Aorta (tissue), 5 donors: ENCODE measurements around the gene FDX1. TPM values are rescaled to one million over a fixed set of nuclear protein-coding genes. Genes with fewer than 3 reads are reported as not detected.

Experiments
- ATAC-seq: fragments of 200-7000 bp; cut with Tn5 transposase; one replicate; pipeline ENCODE4 v1.9.1; 2022; ENCODE audit warnings: moderate library complexity; ENCODE audit not compliant: low FRiP score
- DNase-seq, 2 donors: peaks; one replicate each; pipeline ENCODE4 v3.0.0-alpha.2; 2020
- H3K27ac ChIP-seq, 2 donors: one replicate each; pipeline ENCODE4 v1.5.1; 2013; ENCODE audit warnings: low read length in 2 of 2, mild to moderate bottlenecking in 2 of 2, moderate library complexity in 2 of 2, control low read depth in 1 of 2, inconsistent platforms in 1 of 2, low read depth in 1 of 2
- H3K27me3 ChIP-seq, 2 donors: one replicate each; pipeline ENCODE4 v1.6.1; 2013; ENCODE audit warnings: control low read depth in 1 of 2, low read length in 1 of 2, mild to moderate bottlenecking in 1 of 2, moderate library complexity in 1 of 2; ENCODE audit not compliant: insufficient read depth in 2 of 2, control insufficient read depth in 1 of 2
- H3K36me3 ChIP-seq, 2 donors: one replicate each; pipeline ENCODE4 v1.6.1; 2013; ENCODE audit warnings: control low read depth in 1 of 2, low read length in 1 of 2, mild to moderate bottlenecking in 1 of 2; ENCODE audit not compliant: insufficient read depth in 2 of 2, control insufficient read depth in 1 of 2
- H3K4me1 ChIP-seq, 2 donors: one replicate each; pipeline ENCODE4 v1.6.1; 2013; ENCODE audit warnings: low read length in 2 of 2, control low read depth in 1 of 2, mild to moderate bottlenecking in 1 of 2, moderate library complexity in 1 of 2; ENCODE audit not compliant: insufficient read depth in 2 of 2, control insufficient read depth in 1 of 2
- H3K4me3 ChIP-seq, 2 donors: one replicate each; pipeline ENCODE4 v1.5.1; 2013; ENCODE audit warnings: low read length in 2 of 2, control low read depth in 1 of 2, mild to moderate bottlenecking in 1 of 2
- H3K9me3 ChIP-seq: one replicate; pipeline ENCODE4 v1.6.1; 2013; ENCODE audit warnings: mild to moderate bottlenecking, low read length; ENCODE audit not compliant: control insufficient read depth
- WGBS, 2 donors: extraction: QIAGEN DNeasy Blood & Tissue Kit; methylation state at CpG; one replicate each; pipeline ENCODE4 v1.1.7; 2013; 5-methylcytosine and 5-hydroxymethylcytosine counted together
- intact Hi-C, 2 donors: fragments of 100-400 bp; cut with DNase I; formaldehyde crosslinking; loops; one replicate each; pipeline versions ENCODE4 v1.14.2 to v1.15.0; 2022
- polyA plus RNA-seq, 2 donors: library from polyadenylated mRNA; stranded (reverse); fragments of 200-250 nt; gene quantifications; one replicate each; pipeline ENCODE4 v1.2.3, GENCODE V29; 2013
- total RNA-seq, 2 donors: library from RNA; stranded (reverse); fragmentation: NEBNext Ultra II Directional; extraction: Animal tissue kit (Norgen Biotek cat#: 25700); gene quantifications; one replicate each; pipeline ENCODE4 v1.2.1, GENCODE V29; 2021
- donor health status: healthy with polysubstance abuse.
- donor health status: Bipolar disorder and iron deficiency.
- donor health status: DM: no; HTN: no; CAD: no.
- donor health status: DM: no; HTN: no; CAD: no.
- donor health status: DM: yes; HTN: yes; CAD: no.

Gene FDX1
- total and polyA plus RNA-seq, 4 donors: 6.4 to 15.5 (median 8.4) TPM

DNA sequence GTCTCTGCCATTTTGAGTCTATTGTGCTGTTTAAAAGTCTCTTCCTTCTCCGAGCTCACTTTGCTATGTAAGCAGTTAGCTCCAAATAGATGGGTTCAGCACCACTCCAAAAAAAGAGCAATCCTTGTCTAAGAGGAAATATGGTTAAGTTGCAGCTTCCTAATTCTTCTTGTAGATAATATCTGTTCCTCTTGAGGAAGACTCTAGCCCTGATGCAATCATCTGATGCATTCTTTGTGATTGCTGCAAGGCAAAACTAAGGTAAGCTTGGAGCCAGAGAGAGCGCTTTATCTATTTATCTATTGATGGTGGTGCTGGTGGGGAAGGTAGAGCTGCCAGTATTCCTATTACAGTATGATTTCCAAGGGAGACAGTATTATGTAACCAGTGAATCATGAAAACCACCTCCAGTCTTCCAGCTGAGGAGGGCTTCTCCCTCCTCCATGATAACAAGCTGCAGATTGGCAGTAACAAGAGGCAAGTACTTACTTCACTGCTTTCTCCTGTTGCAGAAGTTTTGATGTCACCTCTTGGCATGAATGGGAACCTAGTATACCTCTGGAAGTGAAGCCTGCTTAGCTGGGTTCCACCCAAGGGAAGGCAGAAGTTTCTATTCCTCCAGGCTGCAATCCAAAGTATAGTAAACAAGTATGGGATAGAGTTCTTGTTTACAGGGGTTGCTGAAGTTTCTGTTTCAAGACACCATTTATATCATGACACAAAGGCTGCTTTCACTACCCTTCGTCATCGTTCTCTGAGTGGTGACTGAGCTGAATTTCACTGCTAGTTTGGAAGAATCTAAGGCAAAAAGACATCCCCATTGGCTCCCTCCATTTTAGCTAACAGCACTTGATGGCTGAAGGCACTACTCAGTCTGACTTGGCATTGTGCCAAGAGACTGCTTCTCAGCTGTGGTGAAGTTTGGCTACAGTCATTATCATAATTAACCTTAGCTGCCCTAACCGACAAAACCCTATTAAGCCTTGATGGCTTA is 49.7 kb downstream of the FDX1 start:
- intact Hi-C loops: no loop called here
- H3K36me3 ChIP-seq: no peaks in the 10 kb centered on the region
- peaks cover 2% of the 10 kb centered on the region for H3K9me3 ChIP-seq
- no peaks in the 10 kb centered on the region for H3K4me1 ChIP-seq
- 75 to 91% methylated on average over 5 of the region's 5 CpGs for WGBS, 2 donors
- ATAC-seq: no peak
- DNase-seq: no peak
- H3K4me3 ChIP-seq: no peak overlapping the region
- no peak overlapping the region for H3K27ac ChIP-seq
- no peaks in the 10 kb centered on the region for H3K27me3 ChIP-seq

- ATAC-seq: no peak
- DNase-seq: no peak
- H3K4me3 ChIP-seq: no peak overlapping the region
- H3K4me1 ChIP-seq: no peaks in the 10 kb centered on the region
- intact Hi-C loops: no loop called here
- H3K36me3 ChIP-seq: no peaks in the 10 kb centered on the region
- H3K27ac ChIP-seq: no peak overlapping the region
- H3K27me3 ChIP-seq: no peaks in the 10 kb centered on the region
- peaks cover 2% of the 10 kb centered on the region for H3K9me3 ChIP-seq
- 93 to 94% methylated on average over 5 of the region's 5 CpGs for WGBS, 2 donors
Observed at GRCh38 chr11:110481523-110481922, 51.8 kb downstream of the FDX1 start.

GRCh38 chr11:110486156-110486555 is 56.4 kb downstream of the FDX1 start:
- H3K9me3 ChIP-seq: peaks cover 2% of the 10 kb centered on the region
- no peaks in the 10 kb centered on the region for H3K4me1 ChIP-seq
- intact Hi-C loops: no loop called here
- no peak overlapping the region for H3K27ac ChIP-seq
- DNase-seq (no peak), ATAC-seq (no peak)
- 79 to 80% methylated on average over 4 of the region's 4 CpGs for WGBS, 2 donors
- H3K27me3 ChIP-seq: no peaks in the 10 kb centered on the region
- no peak overlapping the region for H3K4me3 ChIP-seq
- H3K36me3 ChIP-seq: no peaks in the 10 kb centered on the region

- DNase-seq: no peak
- H3K4me3 ChIP-seq: no peak overlapping the region
- intact Hi-C loops: no loop called here
- no peaks in the 10 kb centered on the region for H3K27me3 ChIP-seq
- H3K9me3 ChIP-seq: no peaks in the 10 kb centered on the region
- ATAC-seq: no peak
- 67 to 96% methylated on average over 2 of the region's 2 CpGs for WGBS, 2 donors
- H3K36me3 ChIP-seq: no peaks in the 10 kb centered on the region
- H3K27ac ChIP-seq: no peak overlapping the region
- no peaks in the 10 kb centered on the region for H3K4me1 ChIP-seq
Observed at GRCh38 chr11:110488446-110488845, 58.7 kb downstream of the FDX1 start.

GRCh38 chr11:110490886-110491285 is 61.1 kb downstream of the FDX1 start:
- 85 to 88% methylated on average over 1 of the region's 1 CpG for WGBS, 2 donors
- intact Hi-C loops: no loop called here
- DNase-seq (no peak), ATAC-seq (peak; percentile 71)
- Histone ChIP-seq H3K27ac (no peak overlapping the region), H3K4me1 (no peaks in the 10 kb centered on the region), H3K27me3 (no peaks in the 10 kb centered on the region), H3K4me3 (no peak overlapping the region), H3K36me3 (no peaks in the 10 kb centered on the region), H3K9me3 (no peaks in the 10 kb centered on the region)

- DNase-seq (no peak), ATAC-seq (peak; percentile 26)
- no peaks in the 10 kb centered on the region for H3K27me3 ChIP-seq
- intact Hi-C loops: no loop called here
- no peak overlapping the region for H3K27ac ChIP-seq
- H3K4me3 ChIP-seq: no peak overlapping the region
- no peaks in the 10 kb centered on the region for H3K36me3 ChIP-seq
- no peaks in the 10 kb centered on the region for H3K4me1 ChIP-seq
- no peaks in the 10 kb centered on the region for H3K9me3 ChIP-seq
- WGBS, 2 donors: 27 to 39% methylated on average over 7 of the region's 7 CpGs
Observed at GRCh38 chr11:110491577-110492320, 62.0 kb downstream of the FDX1 start.

GRCh38 chr11:110492321-110492685 is 62.6 kb downstream of the FDX1 start:
- no peaks in the 10 kb centered on the region for H3K27me3 ChIP-seq
- no peaks in the 10 kb centered on the region for H3K9me3 ChIP-seq
- intact Hi-C loops: no loop called here
- 87 to 91% methylated on average over 1 of the region's 1 CpG for WGBS, 2 donors
- no peak overlapping the region for H3K27ac ChIP-seq
- H3K4me3 ChIP-seq: no peak overlapping the region
- DNase-seq (no peak), ATAC-seq (peak; percentile 30)
- H3K4me1 ChIP-seq: no peaks in the 10 kb centered on the region
- no peaks in the 10 kb centered on the region for H3K36me3 ChIP-seq

- Histone ChIP-seq H3K4me1 (no peaks in the 10 kb centered on the region), H3K27me3 (no peaks in the 10 kb centered on the region), H3K36me3 (no peaks in the 10 kb centered on the region), H3K27ac (no peak overlapping the region), H3K9me3 (no peaks in the 10 kb centered on the region), H3K4me3 (no peak overlapping the region)
- WGBS, 2 donors: 94 to 98% methylated on average over 2 of the region's 2 CpGs
- no peak for ATAC-seq
- DNase-seq: no peak
- intact Hi-C loops: no loop called here
Observed at GRCh38 chr11:110493346-110493745, 63.6 kb downstream of the FDX1 start.
